Tibial artery (tissue), 4 donors: ENCODE measurements around the gene PPP1R3C.
A peak's percentile ranks its signal among the peaks of the same experiment; 100 is the strongest.

Experiments
- DNase-seq, 2 donors: peaks; one replicate each; pipeline ENCODE4 v3.0.0-alpha.2; 2019
- H3K27ac ChIP-seq, 2 donors: fragments of 200-600 bp; sonication (generic) in 1 of 2; 1 replicate in 1 of 2; 2 replicates in 1 of 2; pipeline ENCODE4 v1.5.1; 2018 to 2019; ENCODE audit warnings: mild to moderate bottlenecking in 1 of 2
- H3K27me3 ChIP-seq, 2 donors: fragments of 200-600 bp; sonication (generic) in 1 of 2; one replicate each; pipeline versions ENCODE4 v1.5.1 to v1.6.0; 2016 to 2019
- H3K36me3 ChIP-seq, 3 donors: fragments of 200-600 bp; sonication (generic) in 2 of 3; one replicate each; pipeline ENCODE4 v1.5.1; 2016 to 2019; ENCODE audit warnings: mild to moderate bottlenecking in 2 of 3
- H3K4me1 ChIP-seq, 4 donors: fragments of 200-600 bp; sonication (generic) in 2 of 4; 1 replicate in 3 of 4; 2 replicates in 1 of 4; pipeline ENCODE4 v1.5.1; 2016 to 2019
- H3K4me3 ChIP-seq, 2 donors: fragments of 200-600 bp; sonication (generic) in 1 of 2; 1 replicate in 1 of 2; 2 replicates in 1 of 2; pipeline ENCODE4 v1.5.1; 2018 to 2019; ENCODE audit warnings: mild to moderate bottlenecking in 2 of 2
- H3K9me3 ChIP-seq, 3 donors: fragments of 200-600 bp; sonication (generic) in 1 of 3; one replicate each; pipeline ENCODE4 v1.5.1; 2016 to 2019
- CTCF ChIP-seq, 2 experiments: fragments of 200-600 bp in 1 of 2; fragments of 450-650 bp in 1 of 2; IDR thresholded peaks; one replicate each; pipeline ENCODE4 v1.5.1; 2017 to 2019; ENCODE audit warnings: antibody characterized with exemption in 2 of 2, mild to moderate bottlenecking in 1 of 2, moderate library complexity in 1 of 2
- intact Hi-C: fragments of 100-400 bp; cut with DNase I; formaldehyde crosslinking; loops from one replicate; pipeline ENCODE4 v1.15.0; 2023; ENCODE audit warnings: low total_unique reads

PPP1R3C gene

GRCh38 chr10:91632671-91633550, at the start of gene PPP1R3C:
Gene PPP1R3C (minus strand): TSS chr10:91633071. CDS start chr10:91632969, 102 bp downstream.
- Histone ChIP-seq H3K4me1 (peaks cover 0 to 40% (median 16%) of the 10 kb centered on the region in 4 donors), H3K9me3 (no peaks in the 10 kb centered on the region), H3K36me3 (peaks cover 30 to 32% (median 32%) of the 10 kb centered on the region in 3 donors), H3K27me3 (no peaks in the 10 kb centered on the region), H3K27ac (peak within 1 kb of the TSS; percentile 78 to 88), H3K4me3 (peak within 1 kb of the TSS; percentile 65 to 75)
- peak in 1 of 2 experiments; percentile 36 for TF ChIP-seq CTCF (IDR thresholded peaks at IDR 0.05)
- intact Hi-C loops, result loop anchor here (5.0 kb wide), 1 partner anchor 226 kb away; no protein-coding TSS in a partner anchor
- peak; percentile 92 to 98 for DNase-seq

- Histone ChIP-seq H3K27me3 (no peaks in the 10 kb centered on the region), H3K4me1 (peaks cover 0 to 6% (median 0%) of the 10 kb centered on the region in 4 donors), H3K27ac (no peak overlapping the region), H3K36me3 (no peaks in the 10 kb centered on the region), H3K9me3 (no peaks in the 10 kb centered on the region), H3K4me3 (no peak overlapping the region)
- TF ChIP-seq CTCF (IDR thresholded peaks at IDR 0.05), result no peak
- intact Hi-C loops, result no loop called here
- DNase-seq, result no peak
Measured at GRCh38 chr10:91681361-91682276, 48.7 kb upstream of the PPP1R3C start.

GRCh38 chr10:91680487-91680886, 47.6 kb upstream of the PPP1R3C start:
- Histone ChIP-seq H3K36me3 (no peaks in the 10 kb centered on the region), H3K4me3 (no peak overlapping the region), H3K4me1 (peaks cover 0 to 6% (median 0%) of the 10 kb centered on the region in 4 donors), H3K9me3 (no peaks in the 10 kb centered on the region), H3K27me3 (no peaks in the 10 kb centered on the region), H3K27ac (no peak overlapping the region)
- no peak for TF ChIP-seq CTCF (IDR thresholded peaks at IDR 0.05)
- DNase-seq, result no peak
- intact Hi-C loops, result no loop called here

GRCh38 chr10:91679296-91679695, 46.4 kb upstream of the PPP1R3C start:
- no peak for DNase-seq
- no peak for TF ChIP-seq CTCF (IDR thresholded peaks at IDR 0.05)
- Histone ChIP-seq H3K36me3 (no peaks in the 10 kb centered on the region), H3K27ac (no peak overlapping the region), H3K4me1 (peaks cover 0 to 6% (median 0%) of the 10 kb centered on the region in 4 donors), H3K9me3 (no peaks in the 10 kb centered on the region), H3K27me3 (no peaks in the 10 kb centered on the region), H3K4me3 (no peak overlapping the region)
- intact Hi-C loops, result no loop called here

GRCh38 chr10:91677911-91678310, 45.0 kb upstream of the PPP1R3C start:
- Histone ChIP-seq H3K36me3 (no peaks in the 10 kb centered on the region), H3K9me3 (no peaks in the 10 kb centered on the region), H3K4me3 (no peak overlapping the region), H3K4me1 (peaks cover 0 to 6% (median 0%) of the 10 kb centered on the region in 4 donors), H3K27me3 (no peaks in the 10 kb centered on the region), H3K27ac (no peak overlapping the region)
- no peak for TF ChIP-seq CTCF (IDR thresholded peaks at IDR 0.05)
- intact Hi-C loops, result no loop called here
- DNase-seq, result no peak
